Neural progenitor cell (in vitro differentiated cells): ENCODE data around the gene MMP25. TPM values are rescaled to one million over a fixed set of nuclear protein-coding genes. Genes with fewer than 3 reads are reported as not detected.
"Not testable (repeated sequence)": the region's sequence is repeated elsewhere in the genome, so short reads cannot be mapped to it uniquely, and the experiment has no call there.

ENCODE experiments used
- DNase-seq: peaks from one replicate; pipeline ENCODE4 v3.0.0-alpha.2; 2016; ENCODE audit warnings: low spot score
- H2AFZ ChIP-seq: fragments of 200-600 bp; sonication (generic); replicated peaks from 2 replicates; pipeline ENCODE4 v1.6.1; 2016; ENCODE audit warnings: antibody characterized with exemption
- H3F3A ChIP-seq: fragments of 200-600 bp; sonication (generic); 2 replicates; pipeline ENCODE4 v1.6.1; 2016; ENCODE audit warnings: antibody characterized with exemption, low read depth
- H3K27ac ChIP-seq: fragments of 200-600 bp; sonication (generic); 2 replicates; pipeline ENCODE4 v1.5.1; 2016; ENCODE audit warnings: mild to moderate bottlenecking
- H3K27me3 ChIP-seq: fragments of 200-600 bp; sonication (generic); 2 replicates; pipeline ENCODE4 v1.6.1; 2016; ENCODE audit warnings: mild to moderate bottlenecking, moderate library complexity
- H3K36me3 ChIP-seq: fragments of 200-600 bp; sonication (generic); 2 replicates; pipeline ENCODE4 v1.5.1; 2016
- H3K4me1 ChIP-seq: fragments of 200-600 bp; sonication (generic); 2 replicates; pipeline ENCODE4 v1.6.1; 2016; ENCODE audit warnings: mixed run types
- H3K4me2 ChIP-seq: fragments of 200-600 bp; sonication (generic); 2 replicates; pipeline ENCODE4 v1.6.1; 2016
- H3K4me3 ChIP-seq: fragments of 200-600 bp; sonication (generic); 2 replicates; pipeline ENCODE4 v1.5.1; 2016
- H3K79me2 ChIP-seq: fragments of 200-600 bp; sonication (generic); 2 replicates; pipeline ENCODE4 v1.6.1; 2016; ENCODE audit warnings: low read depth
- H3K9ac ChIP-seq: fragments of 200-600 bp; sonication (generic); 2 replicates; pipeline ENCODE4 v1.6.1; 2016
- H3K9me3 ChIP-seq: fragments of 200-600 bp; sonication (generic); 2 replicates; pipeline ENCODE4 v1.5.1; 2016; ENCODE audit warnings: low read depth
- H4K20me1 ChIP-seq: fragments of 200-600 bp; sonication (generic); 2 replicates; pipeline ENCODE4 v1.6.1; 2016; ENCODE audit warnings: low read depth
- H3K27ac Mint-ChIP-seq: 3 replicates; pipeline ENCODE4 v1.8.0; 2021; ENCODE audit warnings: mixed read lengths
- H3K27me3 Mint-ChIP-seq: 2 replicates; pipeline ENCODE4 v1.8.0; 2022; ENCODE audit warnings: low read depth, mild to moderate bottlenecking, inconsistent platforms, moderate library complexity, mixed read lengths; ENCODE audit not compliant: insufficient read depth
- H3K36me3 Mint-ChIP-seq: 3 replicates; pipeline ENCODE4 v1.8.0; 2021; ENCODE audit warnings: mixed read lengths
- H3K4me1 Mint-ChIP-seq: 3 replicates; pipeline ENCODE4 v1.8.0; 2021; ENCODE audit warnings: mixed read lengths
- H3K4me3 Mint-ChIP-seq: 3 replicates; pipeline ENCODE4 v1.8.0; 2021; ENCODE audit warnings: mild to moderate bottlenecking, moderate library complexity, mixed read lengths
- H3K9me3 Mint-ChIP-seq: 3 replicates; pipeline ENCODE4 v1.8.0; 2020; ENCODE audit warnings: mixed read lengths
- EZH2 ChIP-seq: fragments of 200-600 bp; sonication (generic); IDR thresholded peaks from 2 replicates; pipeline ENCODE4 v1.6.1; 2017; ENCODE audit warnings: antibody characterized with exemption, mild to moderate bottlenecking, moderate library complexity
- EZH2phosphoT487 ChIP-seq: fragments of 200-600 bp; sonication (generic); IDR thresholded peaks from 2 replicates; pipeline ENCODE4 v1.6.1; 2017; ENCODE audit warnings: antibody characterized with exemption
- total RNA-seq: library from RNA; depleted of rRNA; stranded (reverse); fragments of >200 nt; gene quantifications from 2 replicates; pipeline ENCODE4 v1.2.3, GENCODE V29; 2015; ENCODE audit warnings: low replicate concordance
- TF ChIP-seq, protein P1 (sequence below): fragments of 200-600 bp; sonication (generic); IDR thresholded peaks from 2 replicates; pipeline ENCODE4 v1.5.1; 2017; ENCODE audit warnings: antibody characterized with exemption, mild to moderate bottlenecking

Gene MMP25
- total RNA-seq, 1 donor from 2014 or later: 0.58 TPM

DNA sequence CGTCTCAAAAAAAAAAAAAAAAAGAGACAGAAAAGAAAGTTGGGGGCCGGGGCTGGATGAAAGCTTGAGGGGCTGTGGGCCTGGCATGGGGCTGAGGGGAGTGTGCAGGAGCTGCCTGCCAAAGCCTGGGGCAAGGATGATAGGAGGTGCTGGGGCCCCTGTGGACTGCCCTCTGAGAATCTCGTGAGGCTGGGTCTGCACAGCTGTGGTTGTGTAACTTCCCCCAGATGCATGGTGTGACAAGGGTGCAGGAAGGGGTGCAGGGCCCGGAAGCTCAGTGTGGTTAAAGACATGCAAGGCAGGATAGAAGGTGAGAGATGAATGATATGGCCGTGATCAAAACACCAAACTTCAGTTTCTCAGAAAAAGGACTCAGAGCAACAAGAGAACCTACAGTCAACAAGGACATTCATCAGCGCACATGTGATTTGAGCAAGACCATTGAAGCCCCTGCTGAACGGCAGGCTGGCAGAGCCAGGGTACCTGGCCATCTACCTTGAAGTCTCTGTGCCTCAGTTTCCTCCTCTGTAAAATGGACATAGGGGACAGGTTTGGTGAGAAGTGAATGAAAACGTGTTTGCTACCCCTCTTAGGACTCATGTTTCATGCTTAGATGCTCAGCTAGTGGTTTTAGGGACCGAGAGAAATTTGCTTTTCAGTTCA is 28.6 kb downstream of the MMP25 start:
- H3K79me2 ChIP-seq: no peaks in the 10 kb centered on the region
- H3K4me2 ChIP-seq: no peak overlapping the region
- no peak overlapping the region for H3K4me3 Mint-ChIP-seq
- H3K9ac ChIP-seq: no peak overlapping the region
- H3K27ac ChIP-seq: no peak overlapping the region
- H3K4me1 Mint-ChIP-seq: peaks cover 9% of the 10 kb centered on the region
- H3K27me3 ChIP-seq: no peaks in the 10 kb centered on the region
- H3K36me3 ChIP-seq: no peaks in the 10 kb centered on the region
- H3F3A ChIP-seq: no peaks in the 10 kb centered on the region
- no peak overlapping the region for H2AFZ ChIP-seq
- H3K36me3 Mint-ChIP-seq: no peaks in the 10 kb centered on the region
- no peaks in the 10 kb centered on the region for H3K4me1 ChIP-seq
- H3K4me3 ChIP-seq: no peak overlapping the region
- H4K20me1 ChIP-seq: no peaks in the 10 kb centered on the region
- no peak for TF ChIP-seq EZH2
- TF ChIP-seq, protein P1, sequence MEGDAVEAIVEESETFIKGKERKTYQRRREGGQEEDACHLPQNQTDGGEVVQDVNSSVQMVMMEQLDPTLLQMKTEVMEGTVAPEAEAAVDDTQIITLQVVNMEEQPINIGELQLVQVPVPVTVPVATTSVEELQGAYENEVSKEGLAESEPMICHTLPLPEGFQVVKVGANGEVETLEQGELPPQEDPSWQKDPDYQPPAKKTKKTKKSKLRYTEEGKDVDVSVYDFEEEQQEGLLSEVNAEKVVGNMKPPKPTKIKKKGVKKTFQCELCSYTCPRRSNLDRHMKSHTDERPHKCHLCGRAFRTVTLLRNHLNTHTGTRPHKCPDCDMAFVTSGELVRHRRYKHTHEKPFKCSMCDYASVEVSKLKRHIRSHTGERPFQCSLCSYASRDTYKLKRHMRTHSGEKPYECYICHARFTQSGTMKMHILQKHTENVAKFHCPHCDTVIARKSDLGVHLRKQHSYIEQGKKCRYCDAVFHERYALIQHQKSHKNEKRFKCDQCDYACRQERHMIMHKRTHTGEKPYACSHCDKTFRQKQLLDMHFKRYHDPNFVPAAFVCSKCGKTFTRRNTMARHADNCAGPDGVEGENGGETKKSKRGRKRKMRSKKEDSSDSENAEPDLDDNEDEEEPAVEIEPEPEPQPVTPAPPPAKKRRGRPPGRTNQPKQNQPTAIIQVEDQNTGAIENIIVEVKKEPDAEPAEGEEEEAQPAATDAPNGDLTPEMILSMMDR: no peak
- TF ChIP-seq EZH2phosphoT487: no peak
- H3K9me3 Mint-ChIP-seq: no peaks in the 10 kb centered on the region
- peaks cover 15% of the 10 kb centered on the region for H3K27me3 Mint-ChIP-seq
- no peak for DNase-seq
- no peak overlapping the region for H3K27ac Mint-ChIP-seq
- H3K9me3 ChIP-seq: no peaks in the 10 kb centered on the region

DNA sequence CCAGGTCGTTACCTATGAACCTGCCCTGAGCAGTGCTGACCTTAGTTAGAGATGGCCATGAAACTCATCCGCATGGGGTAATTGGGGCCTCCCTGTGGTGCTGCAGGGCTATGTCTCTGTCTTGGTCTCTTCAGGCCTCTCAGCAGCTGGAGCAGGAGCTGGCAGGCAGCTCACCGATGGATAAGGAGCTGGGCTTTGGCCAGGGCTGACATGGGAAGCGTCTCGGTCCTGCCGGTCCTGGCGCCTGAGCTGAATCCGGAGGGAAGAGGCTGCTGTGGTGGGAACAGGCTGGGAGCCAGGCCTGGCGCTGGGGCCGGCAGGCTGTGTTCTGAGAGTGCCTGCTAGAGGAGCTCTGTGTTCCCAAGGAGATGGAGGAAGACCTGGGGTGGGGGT is 29.2 kb downstream of the MMP25 start:
- no peak overlapping the region for H3K4me3 ChIP-seq
- no peak for TF ChIP-seq EZH2phosphoT487
- TF ChIP-seq, protein P1: no peak
- TF ChIP-seq EZH2: no peak
- H3K27ac ChIP-seq: no peak overlapping the region
- H4K20me1 ChIP-seq: no peaks in the 10 kb centered on the region
- no peak overlapping the region for H2AFZ ChIP-seq
- H3F3A ChIP-seq: no peaks in the 10 kb centered on the region
- H3K9me3 ChIP-seq: no peaks in the 10 kb centered on the region
- no peaks in the 10 kb centered on the region for H3K4me1 ChIP-seq
- no peak overlapping the region for H3K27ac Mint-ChIP-seq
- H3K9ac ChIP-seq: no peak overlapping the region
- H3K27me3 ChIP-seq: no peaks in the 10 kb centered on the region
- H3K4me2 ChIP-seq: no peak overlapping the region
- no peaks in the 10 kb centered on the region for H3K79me2 ChIP-seq
- no peaks in the 10 kb centered on the region for H3K36me3 Mint-ChIP-seq
- H3K36me3 ChIP-seq: no peaks in the 10 kb centered on the region
- DNase-seq: no peak
- H3K4me3 Mint-ChIP-seq: no peak overlapping the region
- peaks cover 12% of the 10 kb centered on the region for H3K27me3 Mint-ChIP-seq
- peaks cover 9% of the 10 kb centered on the region for H3K4me1 Mint-ChIP-seq
- no peaks in the 10 kb centered on the region for H3K9me3 Mint-ChIP-seq

DNA sequence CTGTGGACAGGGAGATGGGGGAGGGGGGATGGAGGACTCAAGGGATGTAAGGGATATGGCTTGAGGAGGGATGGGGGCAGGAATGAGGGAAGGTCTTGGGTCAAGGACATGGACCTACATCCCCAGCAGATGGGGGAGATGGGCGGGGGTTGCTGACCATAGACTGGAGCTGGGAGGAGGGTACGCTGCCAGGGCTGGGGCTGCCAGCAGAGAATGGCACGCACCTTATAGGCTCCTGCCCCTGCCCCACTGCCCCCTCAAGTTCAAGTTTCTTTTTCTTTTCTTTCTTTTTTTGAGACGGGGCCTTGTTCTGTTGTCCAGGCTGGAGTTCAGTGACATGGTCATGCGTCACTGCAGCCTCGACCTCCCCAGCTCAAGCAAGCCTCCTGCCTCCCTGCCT is 29.6 kb downstream of the MMP25 start:
- not testable (repeated sequence) for DNase-seq, H3K79me2 ChIP-seq, H4K20me1 ChIP-seq, H3K4me1 ChIP-seq, H3K27ac ChIP-seq, H3K27ac Mint-ChIP-seq, H3K9me3 ChIP-seq, H3K9ac ChIP-seq, H3K36me3 Mint-ChIP-seq, H3K27me3 ChIP-seq, H2AFZ ChIP-seq, H3K36me3 ChIP-seq, H3K4me3 ChIP-seq, H3K9me3 Mint-ChIP-seq, H3K4me2 ChIP-seq, H3K4me3 Mint-ChIP-seq, H3F3A ChIP-seq
- H3K27me3 Mint-ChIP-seq: peaks cover 12% of the 10 kb centered on the region
- peaks cover 11% of the 10 kb centered on the region for H3K4me1 Mint-ChIP-seq

DNA sequence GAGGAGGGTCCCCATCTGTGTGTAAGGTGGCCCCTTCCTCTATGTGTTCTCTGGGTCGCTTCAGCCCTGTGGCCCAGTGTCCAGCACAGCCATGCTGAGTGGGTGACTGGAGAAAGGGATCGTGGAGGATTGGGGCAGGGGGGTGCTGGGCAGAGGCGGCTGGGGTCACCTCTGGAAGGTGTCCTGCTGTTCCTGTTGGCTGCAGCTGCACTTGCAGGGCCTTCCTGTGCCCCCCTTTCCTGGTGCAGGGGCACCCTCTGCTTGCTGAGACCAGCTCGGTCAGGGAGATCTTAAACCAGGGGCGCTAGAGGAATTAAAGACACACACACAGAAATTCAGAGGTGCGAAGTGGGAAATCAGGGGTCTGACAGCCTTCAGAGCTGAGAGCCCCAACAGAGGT is 30.2 kb downstream of the MMP25 start:
- H3K4me1 ChIP-seq: no peaks in the 10 kb centered on the region
- no peak overlapping the region for H3K27ac ChIP-seq
- H3K4me3 ChIP-seq: no peak overlapping the region
- H3K36me3 ChIP-seq: no peaks in the 10 kb centered on the region
- peaks cover 14% of the 10 kb centered on the region for H3K4me1 Mint-ChIP-seq
- no peak for DNase-seq
- H3K27ac Mint-ChIP-seq: no peak overlapping the region
- no peaks in the 10 kb centered on the region for H3K79me2 ChIP-seq
- no peak overlapping the region for H2AFZ ChIP-seq
- H3K4me3 Mint-ChIP-seq: no peak overlapping the region
- no peaks in the 10 kb centered on the region for H3K27me3 ChIP-seq
- H3K9ac ChIP-seq: no peak overlapping the region
- H3K9me3 Mint-ChIP-seq: peaks cover 2% of the 10 kb centered on the region
- H3K4me2 ChIP-seq: no peak overlapping the region
- peaks cover 12% of the 10 kb centered on the region for H3K27me3 Mint-ChIP-seq
- H4K20me1 ChIP-seq: no peaks in the 10 kb centered on the region
- H3K36me3 Mint-ChIP-seq: no peaks in the 10 kb centered on the region
- H3K9me3 ChIP-seq: no peaks in the 10 kb centered on the region
- H3F3A ChIP-seq: no peaks in the 10 kb centered on the region
- TF ChIP-seq EZH2phosphoT487 (no peak), EZH2 (no peak)
- TF ChIP-seq, protein P1: no peak
